WERI-Rb-1 (cell line): ENCODE results near the gene CCDC112.

Source experiments
- DNase-seq: peaks from one replicate; pipeline ENCODE4 v3.0.0-alpha.2; 2020
- H3K27ac ChIP-seq: fragments of 250-450 bp; sonication (Bioruptor Pico); 2 replicates; pipeline ENCODE4 v1.5.1; 2020; ENCODE audit warnings: mild to moderate bottlenecking, moderate library complexity
- H3K27me3 ChIP-seq: fragments of 250-450 bp; sonication (Bioruptor Pico); 2 replicates; pipeline ENCODE4 v1.5.1; 2021; ENCODE audit warnings: mild to moderate bottlenecking, low read depth, moderate library complexity; ENCODE audit not compliant: insufficient read depth, severe bottlenecking
- H3K36me3 ChIP-seq: fragments of 250-450 bp; sonication (Bioruptor Pico); 2 replicates; pipeline ENCODE4 v1.5.1; 2020; ENCODE audit warnings: mild to moderate bottlenecking, moderate library complexity
- H3K4me3 ChIP-seq: 2 replicates; pipeline ENCODE4 v1.5.1; 2011; ENCODE audit warnings: low read depth, mild to moderate bottlenecking, control low read depth, low read length
- H3K9me3 ChIP-seq: fragments of 250-450 bp; sonication (Bioruptor Pico); 2 replicates; pipeline ENCODE4 v1.5.1; 2021; ENCODE audit warnings: mild to moderate bottlenecking, moderate library complexity; ENCODE audit not compliant: severe bottlenecking
- TF ChIP-seq, protein P1 (sequence below): IDR thresholded peaks from 2 replicates; pipeline ENCODE4 v1.5.1; 2011; ENCODE audit warnings: low read depth, mild to moderate bottlenecking, control low read depth, inconsistent platforms, low read length

Gene CCDC112

GRCh38 chr5:115321309-115321708, 24.9 kb upstream of the CCDC112 start:
- Histone ChIP-seq H3K9me3 (peaks cover 4% of the 10 kb centered on the region), H3K36me3 (no peaks in the 10 kb centered on the region), H3K27me3 (no peaks in the 10 kb centered on the region), H3K27ac (no peak overlapping the region), H3K4me3 (no peak overlapping the region)
- TF ChIP-seq, protein P1, sequence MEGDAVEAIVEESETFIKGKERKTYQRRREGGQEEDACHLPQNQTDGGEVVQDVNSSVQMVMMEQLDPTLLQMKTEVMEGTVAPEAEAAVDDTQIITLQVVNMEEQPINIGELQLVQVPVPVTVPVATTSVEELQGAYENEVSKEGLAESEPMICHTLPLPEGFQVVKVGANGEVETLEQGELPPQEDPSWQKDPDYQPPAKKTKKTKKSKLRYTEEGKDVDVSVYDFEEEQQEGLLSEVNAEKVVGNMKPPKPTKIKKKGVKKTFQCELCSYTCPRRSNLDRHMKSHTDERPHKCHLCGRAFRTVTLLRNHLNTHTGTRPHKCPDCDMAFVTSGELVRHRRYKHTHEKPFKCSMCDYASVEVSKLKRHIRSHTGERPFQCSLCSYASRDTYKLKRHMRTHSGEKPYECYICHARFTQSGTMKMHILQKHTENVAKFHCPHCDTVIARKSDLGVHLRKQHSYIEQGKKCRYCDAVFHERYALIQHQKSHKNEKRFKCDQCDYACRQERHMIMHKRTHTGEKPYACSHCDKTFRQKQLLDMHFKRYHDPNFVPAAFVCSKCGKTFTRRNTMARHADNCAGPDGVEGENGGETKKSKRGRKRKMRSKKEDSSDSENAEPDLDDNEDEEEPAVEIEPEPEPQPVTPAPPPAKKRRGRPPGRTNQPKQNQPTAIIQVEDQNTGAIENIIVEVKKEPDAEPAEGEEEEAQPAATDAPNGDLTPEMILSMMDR, result no peak
- DNase-seq, result no peak

- Histone ChIP-seq H3K27me3 (no peaks in the 10 kb centered on the region), H3K27ac (no peak overlapping the region), H3K4me3 (no peak overlapping the region), H3K36me3 (no peaks in the 10 kb centered on the region), H3K9me3 (peaks cover 4% of the 10 kb centered on the region)
- DNase-seq, result no peak
- TF ChIP-seq, protein P1, result no peak
Observed at GRCh38 chr5:115320515-115320914, 24.1 kb upstream of the CCDC112 start.

DNA sequence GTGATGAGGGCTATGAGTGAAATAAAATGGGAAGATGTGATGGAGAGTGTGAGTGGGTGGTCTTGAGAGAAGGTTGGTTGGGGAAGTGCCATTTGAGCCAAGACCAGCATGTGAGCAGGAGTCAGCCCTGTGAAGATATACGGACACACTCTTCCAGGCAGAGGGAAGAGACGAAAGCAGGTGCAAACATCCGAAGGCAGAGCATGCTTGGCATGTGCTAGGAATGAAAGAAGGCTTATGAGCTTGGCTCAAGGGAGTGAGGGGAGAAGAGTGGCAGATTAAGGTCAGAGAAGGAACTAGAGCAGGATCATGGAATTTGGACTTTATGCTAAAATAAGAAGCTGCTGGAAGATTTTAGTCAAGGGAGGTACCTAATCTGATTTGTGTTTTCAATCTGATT, 23.6 kb upstream of the CCDC112 start:
- Histone ChIP-seq H3K36me3 (no peaks in the 10 kb centered on the region), H3K27ac (no peak overlapping the region), H3K4me3 (no peak overlapping the region), H3K27me3 (no peaks in the 10 kb centered on the region), H3K9me3 (peaks cover 4% of the 10 kb centered on the region)
- no peak for DNase-seq
- TF ChIP-seq, protein P1, result no peak

- H3K36me3 ChIP-seq, result no peaks in the 10 kb centered on the region
- DNase-seq, result no peak
- no peak overlapping the region for H3K27ac ChIP-seq
- H3K27me3 ChIP-seq, result no peaks in the 10 kb centered on the region
- TF ChIP-seq, protein P1, result no peak
- no peak overlapping the region for H3K4me3 ChIP-seq
- H3K9me3 ChIP-seq, result peaks cover 4% of the 10 kb centered on the region
Observed at GRCh38 chr5:115319007-115319406, 22.6 kb upstream of the CCDC112 start.

GRCh38 chr5:115317736-115318135, 21.3 kb upstream of the CCDC112 start:
- H3K4me3 ChIP-seq, result no peak overlapping the region
- H3K27ac ChIP-seq, result no peak overlapping the region
- no peaks in the 10 kb centered on the region for H3K36me3 ChIP-seq
- H3K9me3 ChIP-seq, result peaks cover 1% of the 10 kb centered on the region
- no peak for DNase-seq
- no peaks in the 10 kb centered on the region for H3K27me3 ChIP-seq
- TF ChIP-seq, protein P1, result no peak

- Histone ChIP-seq H3K27ac (no peak overlapping the region), H3K36me3 (no peaks in the 10 kb centered on the region), H3K4me3 (no peak overlapping the region), H3K27me3 (no peaks in the 10 kb centered on the region), H3K9me3 (no peaks in the 10 kb centered on the region)
- TF ChIP-seq, protein P1, result no peak
- no peak for DNase-seq
Observed at GRCh38 chr5:115317320-115317719, 20.9 kb upstream of the CCDC112 start.
